HepG2 (cell line): ENCODE measurements around the gene DSC2. TPM values are rescaled to one million over a fixed set of nuclear protein-coding genes. Genes with fewer than 3 reads are reported as not detected.

Experiments
- ATAC-seq: fragments of 200-7000 bp; cut with Tn5 transposase; 3 replicates; pipeline ENCODE4 v1.9.1; 2020; ENCODE audit warnings: mild to moderate bottlenecking, moderate library complexity
- BruUV-seq: library from RNA; stranded (reverse); fragments of 400-500 nt; replicated peaks from 2 replicates; lab custom pipeline; 2021; lab: Mats Ljungman, UMichigan
- CTCF ChIA-PET: fragments of 300-600 bp; formaldehyde crosslinking; extraction: SDS; loops from one replicate; lab custom pipeline; 2021; ENCODE audit warnings: low total read pairs, inconsistent platforms, low intra/inter-chr PET ratio; lab: Yijun Ruan, JAX
- POLR2A ChIA-PET: fragments of 350-600 bp; sonication (Branson Sonifier 250); formaldehyde crosslinking; loops from one replicate; lab custom pipeline; 2020; ENCODE audit warnings: antibody characterized with exemption, inconsistent platforms; lab: Yijun Ruan, JAX
- DNase-seq: peaks from one replicate; pipeline ENCODE4 v3.0.0-alpha.2; 2015; ENCODE audit warnings: low spot score
- FAIRE-seq: peaks from 3 replicates; lab custom pipeline; 2011; peaks lifted over from hg19 to GRCh38; lab: Jason Lieb, UNC
- H2AFZ ChIP-seq: one replicate; pipeline ENCODE4 v1.6.1; 2011; ENCODE audit warnings: low read length, inconsistent platforms
- H3K27ac ChIP-seq: fragments of 300-600 bp; 3 replicates; pipeline ENCODE4 v1.8.0; 2011; ENCODE audit warnings: mixed run types, mild to moderate bottlenecking, mixed read lengths, low read length, inconsistent platforms; ENCODE audit not compliant: insufficient read depth; ENCODE audit errors: extremely low read length
- H3K27me3 ChIP-seq, 2 experiments: fragments of 200-600 bp in 1 of 2; 2 replicates in 1 of 2; 3 replicates in 1 of 2; pipeline versions ENCODE4 v1.6.0 to v1.8.0; 2011; ENCODE audit warnings: low read length in 2 of 2, mild to moderate bottlenecking in 2 of 2, moderate library complexity in 2 of 2, inconsistent platforms in 1 of 2; ENCODE audit not compliant: insufficient read depth in 2 of 2, control insufficient read depth in 1 of 2
- H3K36me3 ChIP-seq, 2 experiments: fragments of 200-600 bp in 1 of 2; replicated peaks in 1 of 2; 2 replicates in 1 of 2; 3 replicates in 1 of 2; pipeline versions ENCODE4 v1.5.1 to v1.8.0; 2011; ENCODE audit warnings: low read length in 2 of 2, inconsistent platforms in 1 of 2; ENCODE audit not compliant: insufficient read depth in 2 of 2, control insufficient read depth in 1 of 2
- H3K4me1 ChIP-seq: 2 replicates; pipeline ENCODE4 v1.5.1; 2012; ENCODE audit warnings: low read length, inconsistent platforms; ENCODE audit not compliant: insufficient read depth
- H3K4me2 ChIP-seq: 2 replicates; pipeline ENCODE4 v1.6.0; 2011; ENCODE audit warnings: low read depth, low read length, inconsistent platforms
- H3K4me3 ChIP-seq, 3 experiments: fragments of 200-600 bp in 1 of 3; sonication (generic), shearing (Covaris generic) in 1 of 3; replicated peaks in 1 of 3; 2 replicates each; pipeline ENCODE4 v1.5.1; 2011 to 2016; ENCODE audit warnings: low read length in 3 of 3, inconsistent platforms in 2 of 3, low read depth in 2 of 3, mild to moderate bottlenecking in 2 of 3, control low read depth in 1 of 3, mixed read lengths in 1 of 3; ENCODE audit not compliant: insufficient read depth in 1 of 3
- H3K79me2 ChIP-seq: one replicate; pipeline ENCODE4 v1.6.1; 2011; ENCODE audit warnings: low read length, inconsistent platforms; ENCODE audit not compliant: insufficient read depth
- H3K9ac ChIP-seq: 2 replicates; pipeline ENCODE4 v1.6.0; 2011; ENCODE audit warnings: mild to moderate bottlenecking, low read depth, low read length, inconsistent platforms; ENCODE audit not compliant: insufficient read depth
- H3K9me3 ChIP-seq: 2 replicates; pipeline ENCODE4 v1.5.1; 2012; ENCODE audit warnings: mild to moderate bottlenecking, low read length
- H4K20me1 ChIP-seq: 2 replicates; pipeline ENCODE4 v1.6.0; 2011; ENCODE audit warnings: inconsistent platforms, mild to moderate bottlenecking, low read length, moderate library complexity; ENCODE audit not compliant: insufficient read depth
- KAT8 ChIP-seq: IDR thresholded peaks from 2 replicates; pipeline ENCODE4 v1.6.1; 2016; ENCODE audit warnings: missing genetic modification reagents, missing compliant biosample characterization
- KDM3A ChIP-seq: IDR thresholded peaks from 2 replicates; pipeline ENCODE4 v1.6.1; 2018; ENCODE audit warnings: low read depth, missing compliant biosample characterization
- MBD4 ChIP-seq: IDR thresholded peaks from 2 replicates; pipeline ENCODE4 v1.6.1; 2012; ENCODE audit warnings: low read length, inconsistent platforms, borderline replicate concordance
- MBNL3 ChIP-seq: fragments of 250-450 bp; sonication (Bioruptor Pico); conservative IDR thresholded peaks from 2 replicates; pipeline ENCODE4 v1.8.0; 2022; ENCODE audit warnings: mild to moderate bottlenecking, inconsistent platforms
- PRMT3 ChIP-seq: sonication (generic); formaldehyde crosslinking; IDR thresholded peaks from 2 replicates; pipeline ENCODE4 v1.8.1; 2022; ENCODE audit warnings: low read depth, mild to moderate bottlenecking, moderate library complexity, missing genetic modification reagents, borderline replicate concordance
- YY1 ChIP-seq: IDR thresholded peaks from 2 replicates; pipeline ENCODE4 v1.6.1; 2011; ENCODE audit warnings: low read length, low read depth, moderate library complexity, mild to moderate bottlenecking; ENCODE audit not compliant: insufficient read depth, insufficient replicate concordance
- ZFAT ChIP-seq: sonication (generic); formaldehyde crosslinking; conservative IDR thresholded peaks from 2 replicates; pipeline ENCODE4 v1.8.1; 2023; ENCODE audit warnings: missing genetic modification reagents, inconsistent platforms
- ZNF234 ChIP-seq: sonication (generic); formaldehyde crosslinking; conservative IDR thresholded peaks from 2 replicates; pipeline ENCODE4 v1.5.1; 2020; ENCODE audit warnings: mild to moderate bottlenecking, missing genetic modification reagents
- ZNF737 ChIP-seq: sonication (generic); formaldehyde crosslinking; IDR thresholded peaks from 2 replicates; pipeline ENCODE4 v1.5.0; 2020; ENCODE audit warnings: missing genetic modification reagents, mild to moderate bottlenecking, borderline replicate concordance
- WGBS: methylation state at CpG from one replicate; pipeline ENCODE4 v1.1.6; 2017; ENCODE audit warnings: low lambda C conversion rate; 5-methylcytosine and 5-hydroxymethylcytosine counted together
- in situ Hi-C: cut with HindIII; loops from 2 replicates; pipeline ENCODE4 v1.10.0; 2017; ENCODE audit warnings: low pct_unique_long_range_greater_than_20kb; ENCODE audit not compliant: extremely low pct_ligation_motif_present
- intact Hi-C: fragments of 100-400 bp; cut with micrococcal nuclease; formaldehyde crosslinking; loops from one replicate; pipeline ENCODE4 v1.10.0; 2022; ENCODE audit not compliant: unreplicated experiment
- polyA plus RNA-seq, 8 experiments: library from polyadenylated mRNA; depleted of rRNA in 3 of 8; stranded (reverse) in 7 of 8; unstranded in 1 of 8; fragments of >200 nt; fragmentation: Illumina TruSeq in 4 of 8; extraction: Trizol in 4 of 8; gene quantifications; 2 replicates each; pipeline versions ENCODE4 v1.2.1 to v1.2.3, GENCODE V29; 2011 to 2016; ENCODE audit warnings: low read depth in 4 of 8, missing spikeins in 1 of 8, mixed read lengths in 1 of 8; ENCODE audit not compliant: insufficient read depth in 1 of 8
- total RNA-seq, 5 experiments: library from RNA; depleted of rRNA; stranded (reverse); fragments of >200 nt; fragmentation: Illumina TruSeq; extraction: Trizol; gene quantifications; 2 replicates each; pipeline ENCODE4 v1.2.3, GENCODE V29; 2016; ENCODE audit warnings: low read depth in 1 of 5
- TF ChIP-seq, protein P1 (sequence below): IDR thresholded peaks from 2 replicates; pipeline ENCODE4 v1.6.1; 2016; ENCODE audit warnings: missing compliant biosample characterization, missing genetic modification reagents, borderline replicate concordance

DSC2 gene
- total and polyA plus RNA-seq, 2 of the 13 experiments (the other 11 are each of a cell fraction or from before 2014, with no cell fraction given): 7.2 to 24.9 TPM

DNA sequence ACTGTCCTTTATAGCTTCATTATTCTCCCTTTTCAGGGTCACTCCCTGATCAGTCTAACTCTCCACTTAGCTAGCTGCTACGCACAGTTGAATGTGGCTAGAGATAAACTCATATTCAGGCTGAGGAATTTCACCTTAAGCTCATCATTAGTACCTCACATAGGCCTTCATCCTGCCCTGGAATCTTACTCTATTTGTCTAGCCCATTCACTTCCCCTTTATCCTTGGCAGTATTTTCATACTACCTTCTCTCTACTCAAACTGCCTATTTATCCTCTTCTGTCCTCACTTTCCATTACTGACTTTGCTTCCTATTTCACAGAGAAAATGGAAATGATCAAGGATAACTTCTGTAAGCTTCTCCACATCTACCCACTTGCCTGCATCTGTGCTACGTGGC is 10.6 kb upstream of the DSC2 start (continued):
- no peak for TF ChIP-seq YY1
- TF ChIP-seq, protein P1, sequence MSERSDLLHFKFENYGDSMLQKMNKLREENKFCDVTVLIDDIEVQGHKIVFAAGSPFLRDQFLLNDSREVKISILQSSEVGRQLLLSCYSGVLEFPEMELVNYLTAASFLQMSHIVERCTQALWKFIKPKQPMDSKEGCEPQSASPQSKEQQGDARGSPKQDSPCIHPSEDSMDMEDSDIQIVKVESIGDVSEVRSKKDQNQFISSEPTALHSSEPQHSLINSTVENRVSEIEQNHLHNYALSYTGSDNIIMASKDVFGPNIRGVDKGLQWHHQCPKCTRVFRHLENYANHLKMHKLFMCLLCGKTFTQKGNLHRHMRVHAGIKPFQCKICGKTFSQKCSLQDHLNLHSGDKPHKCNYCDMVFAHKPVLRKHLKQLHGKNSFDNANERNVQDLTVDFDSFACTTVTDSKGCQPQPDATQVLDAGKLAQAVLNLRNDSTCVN (CRISPR knock-in tag): no peak

- intact Hi-C loops (loop anchor here (10.0 kb wide), 1 partner anchor 61 kb away; the partner anchor contains the start of gene DSC3), in situ Hi-C loops (no loop called here)
- Histone ChIP-seq H3K4me3 (no peak overlapping the region), H3K36me3 (no peaks in the 10 kb centered on the region), H2AFZ (no peak overlapping the region), H3K27ac (no peak overlapping the region), H3K27me3 (no peaks in the 10 kb centered on the region; a peak in 1 of 5 replicates), H3K9me3 (no peaks in the 10 kb centered on the region), H3K4me1 (peaks cover 9% of the 10 kb centered on the region), H4K20me1 (no peaks in the 10 kb centered on the region), H3K9ac (no peak overlapping the region), H3K4me2 (no peak overlapping the region), H3K79me2 (peaks cover 3% of the 10 kb centered on the region)
- ATAC-seq: no peak
- ChIA-PET POLR2A (no interaction called here), CTCF (no interaction called here)
- BruUV-seq: no TSS peak
- no peak for TF ChIP-seq PRMT3 (CRISPR knock-in tag)
- no peak for TF ChIP-seq ZNF234 (CRISPR knock-in tag)
- FAIRE-seq: no peak
- no peak for DNase-seq
- 91% methylated on average over 3 of the region's 3 CpGs for WGBS
Observed at GRCh38 chr18:31105733-31106132, 3.5 kb upstream of the DSC2 start.

DNA sequence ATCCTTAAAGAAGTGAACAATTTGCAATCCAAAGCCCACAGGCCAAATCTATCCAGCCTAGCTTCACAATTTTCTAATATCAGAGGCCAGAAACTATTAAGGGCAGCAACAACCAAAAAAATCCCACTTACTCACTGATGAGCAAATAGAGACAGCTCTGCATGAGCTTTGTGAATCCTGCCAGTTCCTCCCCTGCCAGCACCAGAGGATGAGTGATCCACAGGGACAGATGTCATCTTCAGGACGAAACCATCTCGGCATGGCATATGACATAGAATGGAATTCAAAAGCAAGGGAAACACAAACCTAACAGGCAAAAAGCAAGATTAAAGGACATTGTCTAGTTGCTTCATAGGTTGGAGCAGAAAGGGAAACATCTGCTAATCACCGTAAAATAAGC is 2.2 kb upstream of the DSC2 start:
- H2AFZ ChIP-seq: no peak overlapping the region
- in situ Hi-C loops (loop anchor here (5.0 kb wide), 1 partner anchor 138 kb away; no protein-coding TSS in a partner anchor), intact Hi-C loops (loop anchor here (5.0 to 10.0 kb wide), 3 partner anchors 60 to 408 kb away; partner anchors contain the start of genes DSC3 and DSG2)
- H3K4me1 ChIP-seq: peaks cover 19% of the 10 kb centered on the region
- ChIA-PET CTCF (no interaction called here), POLR2A (interaction anchor here (0.7 to 4.9 kb wide), 2 partner anchors 11 to 139 kb away, joined by 3 to 50 read pairs; no protein-coding TSS in a partner anchor)
- no peak overlapping the region for H3K9ac ChIP-seq
- no TSS peak for BruUV-seq
- no peak overlapping the region for H3K4me2 ChIP-seq
- no peak overlapping the region for H3K4me3 ChIP-seq
- H3K9me3 ChIP-seq: no peaks in the 10 kb centered on the region
- no peaks in the 10 kb centered on the region for H3K36me3 ChIP-seq
- H3K79me2 ChIP-seq: peaks cover 16% of the 10 kb centered on the region
- no peak for TF ChIP-seq MBD4
- no peak for TF ChIP-seq KDM3A (CRISPR knock-in tag)
- TF ChIP-seq ZFAT (CRISPR knock-in tag): no peak
- no peak for TF ChIP-seq MBNL3 (CRISPR knock-in tag)
- TF ChIP-seq ZNF737 (CRISPR knock-in tag): no peak
- TF ChIP-seq KAT8 (CRISPR knock-in tag): no peak
- H4K20me1 ChIP-seq: no peaks in the 10 kb centered on the region
- H3K27ac ChIP-seq: no peak overlapping the region
- 97% methylated on average over 3 of the region's 3 CpGs for WGBS
- ATAC-seq (no peak), DNase-seq (no peak), FAIRE-seq (no peak)
- no peaks in the 10 kb centered on the region; a peak in 1 of 5 replicates for H3K27me3 ChIP-seq
